DND-41 (cell line): ENCODE results near the gene DLGAP4.

Experiments used
- EZH2 ChIP-seq: IDR thresholded peaks from 3 replicates; pipeline ENCODE4 v1.6.1; 2012; ENCODE audit warnings: borderline replicate concordance, low read depth, mild to moderate bottlenecking, moderate library complexity, low read length, inconsistent platforms; ENCODE audit not compliant: severe bottlenecking
- TF ChIP-seq, protein P1 (sequence below): IDR thresholded peaks from 2 replicates; pipeline ENCODE4 v1.5.1; 2012; ENCODE audit warnings: borderline replicate concordance, low read length, moderate library complexity, mild to moderate bottlenecking; ENCODE audit not compliant: poor library complexity, severe bottlenecking; ENCODE audit errors: extremely low read depth

GRCh38 chr20:36384022-36384619 lies 78.0 kb downstream of the DLGAP4 start:
- TF ChIP-seq, protein P1, sequence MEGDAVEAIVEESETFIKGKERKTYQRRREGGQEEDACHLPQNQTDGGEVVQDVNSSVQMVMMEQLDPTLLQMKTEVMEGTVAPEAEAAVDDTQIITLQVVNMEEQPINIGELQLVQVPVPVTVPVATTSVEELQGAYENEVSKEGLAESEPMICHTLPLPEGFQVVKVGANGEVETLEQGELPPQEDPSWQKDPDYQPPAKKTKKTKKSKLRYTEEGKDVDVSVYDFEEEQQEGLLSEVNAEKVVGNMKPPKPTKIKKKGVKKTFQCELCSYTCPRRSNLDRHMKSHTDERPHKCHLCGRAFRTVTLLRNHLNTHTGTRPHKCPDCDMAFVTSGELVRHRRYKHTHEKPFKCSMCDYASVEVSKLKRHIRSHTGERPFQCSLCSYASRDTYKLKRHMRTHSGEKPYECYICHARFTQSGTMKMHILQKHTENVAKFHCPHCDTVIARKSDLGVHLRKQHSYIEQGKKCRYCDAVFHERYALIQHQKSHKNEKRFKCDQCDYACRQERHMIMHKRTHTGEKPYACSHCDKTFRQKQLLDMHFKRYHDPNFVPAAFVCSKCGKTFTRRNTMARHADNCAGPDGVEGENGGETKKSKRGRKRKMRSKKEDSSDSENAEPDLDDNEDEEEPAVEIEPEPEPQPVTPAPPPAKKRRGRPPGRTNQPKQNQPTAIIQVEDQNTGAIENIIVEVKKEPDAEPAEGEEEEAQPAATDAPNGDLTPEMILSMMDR, result peak; percentile 63
- TF ChIP-seq EZH2, result no peak
